Pulmonary artery endothelial cell (primary cell): Measurements from ENCODE around the gene PHF20. TPM values are rescaled to one million over a fixed set of nuclear protein-coding genes. Genes with fewer than 3 reads are reported as not detected.
A peak's percentile ranks its signal among the peaks of the same experiment; 100 is the strongest.
"Not testable (repeated sequence)": the region's sequence is repeated elsewhere in the genome, so short reads cannot be mapped to it uniquely, and the experiment has no call there.

Source experiments
- DNase-seq: peaks from one replicate; pipeline ENCODE4 v3.0.0-alpha.2; 2011; ENCODE audit warnings: low read depth, low spot score
- total RNA-seq: library from RNA; depleted of rRNA; stranded (reverse); fragments of >200 nt; gene quantifications from 2 replicates; pipeline ENCODE4 v1.2.3, GENCODE V29; 2014

PHF20 gene
- total RNA-seq, 1 donor from 2014 or later = 30.9 TPM

GRCh38 chr20:35918021-35918420 is 146.2 kb downstream of the PHF20 start:
- no peak for DNase-seq

GRCh38 chr20:35920523-35920922 is 148.7 kb downstream of the PHF20 start:
- DNase-seq = no peak

GRCh38 chr20:35929301-35929700 is 157.5 kb downstream of the PHF20 start:
- DNase-seq = no peak

DNA sequence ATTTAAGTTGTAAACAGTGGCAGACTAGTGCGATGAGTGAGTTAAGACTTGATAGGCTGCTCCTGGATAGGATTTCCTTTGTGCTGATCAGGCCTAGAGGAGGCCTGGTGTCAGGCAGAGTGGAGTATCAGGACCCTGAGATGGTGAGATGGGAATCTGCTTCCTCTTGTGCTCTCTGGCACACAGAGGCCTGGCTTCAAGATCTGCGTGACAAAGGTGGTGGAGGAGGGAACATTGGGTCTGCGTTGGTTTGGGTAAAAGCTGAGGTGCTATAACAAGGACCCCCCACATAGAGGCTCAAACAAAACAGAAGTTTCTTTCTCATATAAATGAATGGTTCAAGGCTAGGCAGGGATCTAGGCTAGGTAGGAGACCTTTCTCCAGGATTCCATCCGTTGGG is 162.2 kb downstream of the PHF20 start:
- DNase-seq = no peak

DNA sequence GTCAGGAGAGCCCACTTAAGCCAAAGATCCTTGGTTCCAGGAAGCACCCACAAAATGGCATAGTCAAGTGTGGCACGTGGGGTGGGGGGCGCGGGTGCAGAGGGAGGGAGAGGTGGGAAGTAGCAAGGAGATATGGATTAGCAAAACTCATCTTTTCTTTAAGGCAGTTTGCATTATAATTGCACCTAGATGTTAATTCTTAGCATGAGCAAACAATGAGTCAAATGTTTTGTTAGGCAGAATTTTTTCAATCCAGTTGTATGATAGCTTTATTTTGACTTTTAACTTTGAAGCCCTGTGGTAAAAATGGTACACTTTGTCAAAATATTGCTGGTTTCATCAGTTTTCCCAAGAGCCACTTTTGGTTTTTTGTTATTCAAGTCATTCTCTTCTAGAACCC is 167.4 kb downstream of the PHF20 start:
- DNase-seq = no peak

DNA sequence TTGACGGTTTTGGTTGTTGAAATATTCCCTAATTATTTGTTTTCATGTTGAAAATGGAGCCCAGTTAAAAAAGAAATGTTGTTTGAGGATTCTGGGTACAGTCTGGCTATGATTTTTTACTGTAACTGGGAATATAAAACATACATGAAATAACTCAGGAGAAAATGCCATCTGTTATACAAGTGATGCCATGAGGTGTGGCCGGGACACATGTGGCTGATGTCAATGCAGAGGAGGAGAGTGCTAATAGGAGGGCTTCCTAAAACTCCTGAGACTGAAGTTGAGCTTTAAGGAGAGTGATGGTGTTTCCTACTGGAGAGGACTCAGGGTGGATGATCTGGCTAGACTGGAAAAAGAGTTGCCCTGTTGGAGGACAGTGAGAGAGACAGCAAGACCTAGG is 169.8 kb downstream of the PHF20 start:
- no peak for DNase-seq

DNA sequence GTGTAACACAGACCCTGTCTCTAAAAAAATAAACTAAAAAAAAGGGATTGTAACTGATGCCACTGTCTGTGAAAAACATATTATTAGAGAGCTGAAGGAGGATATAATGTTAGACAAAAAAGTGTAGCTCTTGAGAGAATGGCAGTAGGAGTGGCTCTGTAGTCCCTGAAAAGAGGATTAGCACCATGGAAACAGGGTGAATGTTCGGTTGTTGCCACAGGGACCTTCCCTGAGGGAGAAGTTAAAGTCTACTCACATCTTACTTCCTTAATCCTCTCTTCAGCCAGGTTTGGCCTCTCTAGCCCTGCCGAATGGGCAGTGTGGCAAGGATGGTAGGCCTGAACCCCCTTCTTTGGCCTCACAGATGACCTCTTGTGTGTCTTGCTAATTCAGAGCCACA is 170.4 kb downstream of the PHF20 start:
- DNase-seq = no peak

- no peak for DNase-seq
Measured at GRCh38 chr20:35947489-35947888, 175.7 kb downstream of the PHF20 start.

DNA sequence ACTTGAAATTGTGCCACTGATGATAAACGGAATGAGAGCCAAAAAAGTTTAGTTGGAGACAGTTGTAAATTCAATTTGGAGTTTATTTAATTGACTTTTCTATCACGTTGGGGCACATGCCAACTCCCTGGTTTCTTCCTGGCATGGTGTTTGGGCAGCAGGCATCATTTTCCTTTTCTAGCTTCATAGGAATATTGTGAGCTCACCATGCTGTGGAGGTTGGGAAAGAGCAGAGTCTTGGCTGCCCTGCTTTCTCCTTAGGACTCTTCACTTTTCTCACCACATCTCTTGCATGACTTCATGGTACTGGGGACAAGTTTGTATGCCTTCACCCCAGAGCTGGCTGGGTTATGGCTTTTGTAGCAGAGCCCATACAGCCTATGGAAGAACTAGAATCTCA is 176.1 kb downstream of the PHF20 start:
- no peak for DNase-seq

DNA sequence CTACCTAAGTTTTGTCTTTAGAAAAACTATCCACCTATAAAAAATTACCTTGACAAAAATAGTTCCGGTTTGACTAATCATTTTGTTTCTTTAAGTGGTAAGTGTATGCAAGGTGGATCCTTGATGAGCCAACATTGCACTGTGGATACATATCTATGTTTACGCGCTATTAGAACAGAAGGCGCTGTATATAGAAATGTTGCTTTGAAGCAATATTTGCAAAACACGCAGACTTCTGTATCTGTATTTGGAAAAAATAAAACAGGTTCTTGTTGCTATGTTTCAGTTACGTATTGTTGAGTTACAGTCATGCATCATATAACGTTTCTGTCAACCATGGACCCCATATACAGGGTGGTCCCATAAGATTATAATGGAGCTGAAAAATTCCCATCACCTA is 178.3 kb downstream of the PHF20 start:
- DNase-seq = no peak

- DNase-seq = not testable (repeated sequence)
Measured at GRCh38 chr20:35952080-35952479, 180.3 kb downstream of the PHF20 start.

DNA sequence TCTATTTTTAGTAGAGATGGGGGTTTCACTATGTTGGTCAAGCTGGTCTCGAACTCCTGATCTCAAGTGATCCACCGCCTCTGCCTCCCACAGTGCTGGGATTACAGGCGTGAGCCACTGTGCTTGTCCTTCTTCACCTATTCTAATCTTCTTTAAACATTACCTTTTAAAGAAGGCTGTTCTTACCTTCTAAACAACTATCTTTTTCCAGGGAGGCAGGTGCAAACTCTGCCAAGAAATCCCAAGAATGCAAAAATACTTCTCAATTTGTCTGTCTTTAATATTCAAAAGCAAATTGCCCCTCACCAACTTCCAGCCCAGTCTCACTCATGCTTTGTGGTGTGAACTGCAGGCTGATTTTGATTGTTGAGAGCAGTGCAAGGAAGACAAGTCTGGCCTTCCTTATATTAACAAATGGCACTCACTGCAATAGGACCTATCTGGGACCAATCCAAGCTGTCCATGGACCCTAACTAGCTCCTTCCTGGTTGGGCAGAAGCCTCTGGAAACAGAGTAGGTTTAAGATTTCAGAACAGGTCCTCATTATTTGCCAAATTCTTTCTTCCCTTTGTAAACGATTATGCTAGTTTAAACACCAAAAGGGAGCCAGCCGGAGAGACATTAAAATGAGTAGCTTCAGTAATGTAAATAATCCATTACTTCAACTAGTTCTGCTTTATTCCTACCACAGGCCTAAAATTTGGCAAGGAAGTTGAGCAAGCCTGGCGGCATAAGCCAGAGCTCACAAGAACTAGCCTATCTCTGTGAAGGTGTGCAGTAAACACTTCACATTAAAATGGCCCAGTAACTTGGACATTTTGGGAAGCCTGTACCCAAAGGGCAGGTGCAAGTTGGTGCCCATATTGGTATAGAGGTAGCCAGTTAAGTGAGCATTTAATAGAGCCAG is 180.9 kb downstream of the PHF20 start:
- no peak for DNase-seq

GRCh38 chr20:35953387-35954199 is 181.8 kb downstream of the PHF20 start:
- no peak for DNase-seq

DNA sequence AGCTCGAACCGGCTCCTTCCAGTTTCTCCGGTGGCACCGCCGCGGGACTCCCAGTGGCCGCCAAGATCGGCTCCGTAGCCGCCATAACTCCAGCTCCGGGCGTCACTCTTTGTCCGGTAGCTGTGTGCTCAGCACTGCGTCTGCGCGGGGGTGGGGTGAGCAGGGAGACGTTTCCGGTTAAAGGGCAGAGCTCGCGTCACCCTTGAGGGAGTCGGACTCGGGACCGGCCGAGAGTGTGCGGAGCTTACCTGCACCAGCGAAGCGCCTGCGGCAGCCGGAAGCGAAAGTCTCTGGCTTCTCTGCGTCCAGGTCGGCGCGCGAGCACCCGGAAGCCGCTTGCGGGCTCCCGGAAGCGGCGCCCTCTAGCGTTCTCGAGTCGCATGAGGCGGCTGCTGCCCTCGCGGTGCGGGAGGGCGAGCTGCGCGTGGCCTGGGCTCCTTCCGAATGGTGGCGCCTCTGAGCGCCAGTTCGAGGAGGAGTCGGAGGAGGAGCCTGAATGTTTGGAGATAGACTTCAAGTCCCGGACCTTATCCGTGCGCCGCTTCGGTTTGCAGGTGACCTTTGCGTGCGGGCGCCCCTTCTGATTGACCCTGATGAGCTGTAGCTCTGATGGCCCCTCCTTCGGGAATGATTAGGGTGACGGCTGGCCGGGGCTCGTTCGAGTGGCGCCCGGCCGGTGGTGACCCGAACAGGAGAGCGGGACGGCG is 182.5 kb downstream of the PHF20 start, which contains the start of gene SCAND1:
Gene SCAND1, minus strand, starts transcription at position 303 of the 707 bp plus-strand sequence. Its CDS starts 218 bp downstream, at position 85.
- DNase-seq = peak; percentile 75

DNA sequence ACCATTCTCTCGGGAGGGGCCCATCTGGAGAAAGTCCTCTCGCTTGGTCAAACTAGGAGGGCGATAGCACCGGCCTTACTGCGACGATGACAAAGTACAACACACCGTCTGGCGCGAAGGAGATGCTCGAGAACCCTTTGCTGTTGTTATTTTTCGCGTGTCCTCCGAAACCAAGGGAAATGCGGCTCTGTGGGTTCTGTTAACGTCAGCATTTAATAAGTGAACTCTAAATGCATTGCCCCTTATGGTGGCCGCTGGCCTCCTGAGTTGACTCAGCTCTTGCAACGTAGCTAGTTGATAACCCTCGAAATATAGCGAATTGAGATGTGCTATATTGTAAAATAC is 183.1 kb downstream of the PHF20 start:
- no peak for DNase-seq

- no peak for DNase-seq
Measured at GRCh38 chr20:35956616-35957015, 184.8 kb downstream of the PHF20 start.

- not testable (repeated sequence) for DNase-seq
Measured at GRCh38 chr20:35959291-35959690, 187.5 kb downstream of the PHF20 start.

DNA sequence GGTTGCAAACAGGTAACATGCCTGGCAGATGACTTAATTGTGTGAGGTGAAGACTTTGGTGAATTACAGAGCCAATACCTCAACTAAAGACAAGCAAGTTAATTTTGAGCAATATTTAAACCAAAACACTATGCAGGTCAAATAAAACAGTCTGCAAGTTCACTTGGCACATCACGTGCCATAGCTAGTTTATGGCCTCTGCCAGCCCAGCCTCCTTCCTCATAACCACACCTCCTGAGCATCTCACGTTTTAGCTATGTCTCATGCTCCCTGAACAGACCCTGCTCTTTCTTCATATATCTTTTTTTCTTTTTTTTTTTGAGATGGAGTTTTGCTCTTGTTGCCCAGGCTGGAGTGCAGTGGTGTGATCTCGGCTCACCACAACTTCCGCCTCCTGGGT is 192.1 kb downstream of the PHF20 start:
- no peak for DNase-seq

- no peak for DNase-seq
Measured at GRCh38 chr20:35967979-35968640, 196.3 kb downstream of the PHF20 start, which contains the start of gene CNBD2. TSS of gene CNBD2 (plus strand) at chr20:35968590. CDS start at chr20:35968763, 173 bp downstream.

DNA sequence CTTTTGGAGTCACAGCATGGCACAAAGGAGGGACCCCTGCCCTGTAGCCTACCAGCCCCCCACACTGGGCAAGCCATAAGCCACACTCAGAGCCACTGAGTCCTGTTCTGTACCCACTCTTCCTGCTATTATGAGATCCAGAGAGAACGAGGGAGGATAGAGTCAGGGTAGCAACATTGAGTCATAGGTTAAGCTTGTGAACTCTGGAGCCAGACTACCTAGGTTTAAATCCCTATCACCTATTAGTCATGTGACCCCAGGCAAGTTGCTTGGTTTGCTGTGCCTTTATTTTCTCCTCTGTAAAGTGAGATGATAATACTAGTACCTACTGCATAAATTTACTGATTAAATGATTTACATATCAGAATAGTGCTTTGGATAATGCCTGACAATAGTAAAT is 197.1 kb downstream of the PHF20 start:
- DNase-seq = no peak

DNA sequence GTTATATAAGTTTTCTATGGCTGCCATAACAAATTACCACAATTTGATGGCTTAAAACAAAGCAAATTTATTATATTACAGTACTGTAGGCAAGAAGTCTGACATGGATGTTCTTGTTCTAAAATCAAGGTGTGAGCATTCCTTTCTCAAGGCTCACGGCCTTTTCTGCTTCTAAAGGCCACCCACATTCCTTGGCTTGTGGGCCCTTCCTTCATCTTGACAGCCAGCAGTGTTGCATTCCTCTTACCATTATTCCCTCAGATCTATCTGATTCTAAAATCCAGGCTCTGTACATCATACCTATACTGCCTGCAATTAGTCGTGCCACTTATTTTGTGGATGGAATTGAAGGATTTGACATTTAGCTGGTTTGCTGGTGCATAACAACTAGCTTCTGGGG is 200.2 kb downstream of the PHF20 start:
- no peak for DNase-seq
